ENCODE measurements around the gene CYSLTR2.

- no peak for TF ChIP-seq ZNF274 (IDR thresholded peaks at IDR 0.05; ENCODE audit: low read length)
- no peak for TF ChIP-seq ZNF274 (tag by site-specific recombination; IDR thresholded peaks at IDR 0.05; ENCODE audit: borderline replicate concordance)
- no peak for TF ChIP-seq ZNF639 (tag by site-specific recombination; IDR thresholded peaks at IDR 0.05)
- no peak for TF ChIP-seq REST (tag by site-specific recombination; IDR thresholded peaks at IDR 0.05)
- TF ChIP-seq, protein P1, sequence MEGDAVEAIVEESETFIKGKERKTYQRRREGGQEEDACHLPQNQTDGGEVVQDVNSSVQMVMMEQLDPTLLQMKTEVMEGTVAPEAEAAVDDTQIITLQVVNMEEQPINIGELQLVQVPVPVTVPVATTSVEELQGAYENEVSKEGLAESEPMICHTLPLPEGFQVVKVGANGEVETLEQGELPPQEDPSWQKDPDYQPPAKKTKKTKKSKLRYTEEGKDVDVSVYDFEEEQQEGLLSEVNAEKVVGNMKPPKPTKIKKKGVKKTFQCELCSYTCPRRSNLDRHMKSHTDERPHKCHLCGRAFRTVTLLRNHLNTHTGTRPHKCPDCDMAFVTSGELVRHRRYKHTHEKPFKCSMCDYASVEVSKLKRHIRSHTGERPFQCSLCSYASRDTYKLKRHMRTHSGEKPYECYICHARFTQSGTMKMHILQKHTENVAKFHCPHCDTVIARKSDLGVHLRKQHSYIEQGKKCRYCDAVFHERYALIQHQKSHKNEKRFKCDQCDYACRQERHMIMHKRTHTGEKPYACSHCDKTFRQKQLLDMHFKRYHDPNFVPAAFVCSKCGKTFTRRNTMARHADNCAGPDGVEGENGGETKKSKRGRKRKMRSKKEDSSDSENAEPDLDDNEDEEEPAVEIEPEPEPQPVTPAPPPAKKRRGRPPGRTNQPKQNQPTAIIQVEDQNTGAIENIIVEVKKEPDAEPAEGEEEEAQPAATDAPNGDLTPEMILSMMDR (tag by site-specific recombination; IDR thresholded peaks at IDR 0.05) = no peak
- no peak for TF ChIP-seq ZNF140 (tag by site-specific recombination; IDR thresholded peaks at IDR 0.05)
Observed at GRCh38 chr13:48682436-48682835, 28.7 kb downstream of the CYSLTR2 start.

Data from HEK293 (cell line).